GM19467 (cell line): ENCODE measurements around the gene SPATA33.
"Not testable (repeated sequence)": the region's sequence is repeated elsewhere in the genome, so short reads cannot be mapped to it uniquely, and the experiment has no call there.

ENCODE experiments used
- ATAC-seq: cut with Tn5 transposase; IDR thresholded peaks from one replicate; pipeline ENCODE4 v1.9.1; 2021; ENCODE audit warnings: mild to moderate bottlenecking, moderate library complexity; ENCODE audit not compliant: unreplicated experiment

Gene SPATA33

DNA sequence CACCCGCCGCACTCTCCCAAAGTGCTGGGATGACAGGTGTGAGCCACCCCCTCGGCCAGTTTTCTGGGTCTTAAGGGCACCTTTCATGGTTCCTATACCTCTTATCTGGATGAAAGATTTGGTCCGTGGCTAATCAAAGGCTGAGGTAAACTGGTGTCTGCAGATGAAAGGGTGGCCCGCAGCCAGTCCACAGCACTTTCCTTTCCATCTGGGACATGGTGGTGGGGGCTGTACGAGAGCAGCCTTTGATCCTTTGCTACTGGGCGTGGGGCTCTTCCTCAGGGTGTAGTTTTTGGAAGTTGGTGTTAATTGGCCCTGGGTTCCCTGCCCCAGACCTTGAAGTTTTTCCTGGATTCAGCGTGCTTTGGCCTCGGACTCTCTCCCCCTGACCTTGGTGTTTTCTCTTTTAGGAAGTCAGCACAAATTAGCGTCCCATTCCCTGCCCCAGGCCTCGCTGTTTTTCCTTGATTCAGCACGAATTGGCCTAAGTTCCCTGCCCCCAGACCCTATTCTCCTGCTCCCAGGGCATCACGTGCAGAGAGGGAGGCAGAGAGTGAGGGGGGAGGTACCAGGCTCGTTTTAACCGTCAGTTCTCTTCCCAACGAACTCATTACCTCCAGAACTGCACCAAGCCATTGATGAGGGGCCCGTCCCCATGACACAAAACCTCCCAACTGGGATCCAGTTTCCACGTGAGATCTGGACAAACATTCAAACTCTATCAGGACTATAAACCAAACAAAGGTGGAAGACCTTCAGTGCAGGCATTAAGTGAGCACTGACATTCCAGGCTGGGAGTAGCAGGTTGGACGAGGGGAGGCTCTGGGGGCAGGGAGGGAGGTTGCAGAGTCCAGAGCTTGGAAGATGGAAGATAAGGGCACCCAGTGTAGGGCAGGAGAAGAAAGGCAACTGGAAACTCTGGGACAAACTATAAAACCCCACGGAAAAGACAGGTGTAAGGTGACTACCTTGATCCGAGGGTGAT, 32.6 kb upstream of the SPATA33 start:
- ATAC-seq: no peak

DNA sequence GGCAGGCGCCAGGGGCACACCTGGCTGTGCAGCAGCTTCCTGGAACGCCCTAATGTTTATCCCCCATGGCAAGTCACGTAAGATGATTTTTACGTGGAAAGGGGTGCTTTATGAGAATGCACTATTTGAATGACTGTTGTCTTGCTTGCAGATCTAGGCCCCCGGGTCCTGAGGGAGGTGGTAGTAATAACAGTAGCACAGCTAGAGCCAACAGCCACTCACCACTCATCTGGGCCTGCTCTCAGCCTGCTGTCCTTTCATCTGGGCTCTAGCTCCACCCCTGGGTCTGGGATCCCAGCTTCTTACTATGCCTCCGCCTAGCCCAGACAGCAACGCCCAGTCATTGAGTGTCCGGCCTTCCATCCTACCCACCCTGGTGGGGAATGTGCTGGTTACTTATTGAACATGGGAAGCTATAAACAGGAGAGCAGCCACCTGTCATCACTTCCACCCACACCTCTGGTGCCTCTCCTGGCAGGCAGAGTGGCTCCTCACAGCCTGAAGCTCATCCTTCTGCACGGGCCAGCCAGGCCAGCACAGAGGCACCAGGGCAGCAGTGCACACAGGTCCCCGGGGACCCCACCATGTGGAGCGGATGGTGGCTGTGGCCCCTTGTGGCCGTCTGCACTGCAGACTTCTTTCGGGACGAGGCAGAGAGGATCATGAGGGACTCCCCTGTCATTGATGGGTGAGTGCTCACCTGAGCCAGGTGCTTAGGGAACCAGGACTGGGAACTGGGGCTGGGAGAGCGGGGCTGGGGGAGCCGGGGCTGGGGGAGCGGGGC, 27.6 kb upstream of the SPATA33 start:
- ATAC-seq: no peak

DNA sequence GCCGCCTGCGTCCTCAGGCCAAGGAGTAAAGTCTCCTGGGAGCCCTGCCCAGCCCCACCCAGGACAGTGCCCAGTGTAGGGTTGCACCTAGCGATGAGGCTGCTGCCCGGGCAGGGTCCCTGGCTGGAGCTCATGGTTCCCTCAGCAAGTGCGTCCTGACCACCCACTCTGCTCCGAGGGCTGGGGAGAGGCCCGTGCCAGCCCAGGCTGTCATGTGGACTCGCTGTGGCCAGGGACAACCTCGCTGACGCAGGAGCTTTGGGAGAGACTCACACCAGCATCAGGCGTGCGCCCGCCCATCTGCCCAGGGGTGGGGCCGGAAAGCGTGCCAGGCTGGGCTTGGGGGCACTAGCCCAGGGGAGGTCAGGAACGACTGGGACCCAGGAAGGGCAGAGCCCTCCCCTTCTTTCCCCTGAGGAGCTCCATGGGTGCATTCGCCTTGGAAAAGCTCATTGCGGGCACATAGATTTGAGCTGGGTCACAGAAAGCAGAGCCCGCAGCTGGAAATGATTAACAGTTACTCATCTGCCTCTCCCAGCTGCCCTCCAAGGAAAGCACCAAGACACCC, 24.5 kb upstream of the SPATA33 start:
- ATAC-seq: no peak

DNA sequence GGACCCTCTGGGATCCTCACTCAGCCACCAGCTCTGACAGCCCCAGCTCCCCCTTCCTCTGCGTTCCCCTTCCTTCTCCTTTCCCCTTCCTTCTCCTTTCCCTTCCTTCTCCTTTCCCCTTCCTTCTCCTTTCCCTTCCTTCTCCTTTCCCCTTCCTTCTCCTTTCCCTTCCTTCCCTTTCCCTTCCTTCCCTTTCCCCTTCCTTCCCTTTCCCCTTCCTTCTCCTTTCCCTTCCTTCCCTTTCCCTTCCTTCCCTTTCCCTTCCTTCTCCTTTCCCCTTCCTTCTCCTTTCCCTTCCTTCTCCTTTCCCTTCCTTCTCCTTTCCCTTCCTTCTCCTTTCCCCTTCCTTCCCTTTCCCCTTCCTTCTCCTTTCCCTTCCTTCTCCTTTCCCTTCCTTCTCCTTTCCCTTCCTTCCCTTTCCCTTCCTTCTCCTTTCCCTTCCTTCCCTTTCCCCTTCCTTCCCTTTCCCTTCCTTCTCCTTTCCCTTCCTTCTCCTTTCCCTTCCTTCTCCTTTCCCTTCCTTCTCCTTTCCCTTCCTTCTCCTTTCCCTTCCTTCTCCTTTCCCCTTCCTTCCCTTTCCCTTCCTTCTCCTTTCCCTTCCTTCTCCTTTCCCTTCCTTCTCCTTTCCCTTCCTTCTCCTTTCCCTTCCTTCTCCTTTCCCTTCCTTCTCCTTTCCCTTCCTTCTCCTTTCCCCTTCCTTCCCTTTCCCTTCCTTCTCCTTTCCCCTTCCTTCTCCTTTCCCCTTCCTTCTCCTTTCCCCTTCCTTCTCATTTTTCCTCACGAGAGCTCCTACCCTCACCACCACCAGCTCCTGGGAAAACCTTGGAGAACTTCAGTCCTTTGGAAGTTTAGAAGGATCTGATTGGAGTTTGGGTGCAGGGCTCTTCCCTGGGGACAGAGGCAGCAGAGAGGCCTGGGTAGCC, 22.9 kb upstream of the SPATA33 start:
- ATAC-seq: not testable (repeated sequence)

DNA sequence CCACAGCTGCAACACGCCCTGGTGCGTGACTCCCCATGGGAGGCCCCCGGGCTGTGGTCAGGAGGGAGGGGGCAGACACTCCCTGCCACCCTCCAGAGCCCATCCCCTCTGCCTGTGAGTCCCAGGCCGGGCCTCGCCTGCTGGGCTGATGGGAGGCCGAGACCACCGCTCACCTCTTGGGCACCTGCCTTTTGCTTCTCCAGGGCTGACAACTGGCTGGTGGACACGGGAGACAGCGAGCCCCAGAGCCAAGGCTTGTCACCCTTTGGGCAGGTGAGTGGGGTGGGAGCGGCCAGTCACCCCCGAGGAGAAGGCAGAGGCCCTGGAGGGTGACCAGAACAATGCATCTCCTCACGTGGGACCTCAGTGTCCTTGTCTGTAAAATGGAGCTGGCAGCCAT, 21.0 kb upstream of the SPATA33 start:
- ATAC-seq: no peak

DNA sequence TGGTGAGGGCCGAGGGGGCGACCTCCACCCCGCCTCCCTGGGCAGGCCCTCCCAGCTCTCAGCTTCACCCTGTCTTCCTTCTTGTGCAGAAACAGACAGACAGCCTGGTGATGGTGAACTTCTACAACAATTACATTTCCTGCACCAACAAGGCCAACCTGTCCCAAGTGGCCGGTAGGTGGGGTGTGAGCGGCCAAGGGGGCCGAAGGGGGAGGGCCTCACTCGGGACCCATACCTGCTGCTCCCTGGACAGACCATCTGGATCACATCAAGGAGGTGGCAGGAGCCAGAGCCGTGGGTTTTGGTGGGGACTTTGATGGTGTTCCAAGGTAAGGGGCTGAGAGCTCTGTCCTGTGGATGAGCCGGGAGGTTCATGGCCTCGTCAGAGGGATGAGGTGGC, 20.3 kb upstream of the SPATA33 start:
- ATAC-seq: no peak

DNA sequence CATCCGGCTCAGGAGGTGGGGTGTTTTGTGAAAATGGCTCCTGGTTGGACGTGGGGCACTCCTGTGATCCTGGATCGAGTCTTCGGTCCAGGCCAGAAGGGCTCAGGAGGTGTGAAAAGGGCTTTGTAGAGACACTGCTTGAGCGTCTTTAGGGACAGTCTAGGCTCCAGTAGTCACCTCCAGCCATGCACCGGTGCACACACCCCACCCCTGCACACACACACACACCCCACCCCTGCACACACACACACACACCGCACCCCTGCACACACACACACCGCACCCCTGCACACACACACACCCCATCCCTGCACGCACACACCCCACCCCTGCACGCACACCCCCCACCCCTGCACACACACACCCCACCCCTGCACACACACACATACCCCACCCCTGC, 19.2 kb upstream of the SPATA33 start:
- no peak for ATAC-seq

DNA sequence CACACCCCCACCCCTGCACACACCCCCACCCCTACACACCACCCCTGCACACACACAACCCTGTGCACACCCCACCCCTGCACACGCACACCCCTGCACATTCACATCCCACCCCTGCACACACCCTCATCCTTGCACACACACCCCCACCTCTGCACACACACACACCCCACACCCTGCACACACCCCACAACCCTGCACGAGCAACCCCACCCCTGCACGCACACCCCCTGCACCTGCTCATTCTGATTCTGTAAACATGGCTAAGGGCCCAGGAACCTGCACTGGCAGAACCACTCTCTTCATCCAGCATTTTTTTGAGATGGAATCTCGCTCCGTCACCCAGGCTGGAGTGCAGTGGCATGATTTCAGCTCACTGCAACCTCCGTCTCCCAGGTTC, 18.3 kb upstream of the SPATA33 start:
- no peak for ATAC-seq

DNA sequence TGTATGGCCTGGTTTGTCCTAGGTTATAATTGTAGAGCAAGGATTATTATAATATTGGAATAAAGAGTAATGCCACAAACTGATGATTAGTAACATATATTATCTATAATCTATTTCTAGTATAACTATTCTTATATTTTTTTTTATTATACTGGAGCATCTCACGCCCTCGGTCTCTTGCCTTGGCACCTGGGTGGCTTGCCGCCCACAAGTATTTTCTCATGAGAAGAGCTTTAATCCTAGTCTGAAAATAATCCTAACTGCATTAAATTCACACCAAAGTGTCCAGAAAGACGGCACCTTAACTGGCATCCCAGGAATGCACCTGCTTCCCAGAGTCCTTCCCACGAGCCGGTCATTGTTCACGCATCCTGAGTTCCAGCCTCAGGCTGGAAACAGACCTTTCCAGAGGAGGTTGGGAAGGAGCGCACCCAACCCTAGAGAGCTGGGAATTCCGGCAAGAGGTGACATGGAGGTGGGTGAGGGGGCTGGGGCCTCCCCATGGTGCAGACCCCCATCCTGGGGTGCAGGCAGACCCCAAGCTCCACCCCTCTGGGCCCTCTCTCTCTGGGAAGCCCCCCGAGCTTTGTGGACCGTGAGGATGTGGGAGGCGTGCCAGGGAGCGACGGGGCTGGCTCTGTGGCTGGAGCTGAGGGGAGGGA, 16.0 kb upstream of the SPATA33 start:
- ATAC-seq: no peak

DNA sequence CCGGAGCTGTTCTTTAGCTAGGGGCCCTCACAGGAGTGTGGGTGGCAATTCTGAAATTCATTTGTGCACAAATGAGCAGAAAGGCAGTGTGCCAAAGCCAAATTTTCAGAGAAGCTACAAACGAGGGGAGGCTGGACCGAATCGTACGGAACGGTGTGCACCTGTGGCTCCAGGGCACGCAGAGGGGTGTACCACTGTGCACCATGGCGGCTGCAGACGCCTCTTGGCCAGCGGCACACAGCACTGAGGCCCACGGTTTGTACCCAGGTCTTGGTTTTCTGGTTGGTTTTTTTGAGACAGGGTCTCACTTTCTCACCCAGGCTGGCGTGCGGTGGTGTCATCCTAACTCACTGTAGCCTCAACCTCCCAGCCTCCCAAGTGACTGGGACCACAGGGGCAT, 15.1 kb upstream of the SPATA33 start:
- no peak for ATAC-seq

DNA sequence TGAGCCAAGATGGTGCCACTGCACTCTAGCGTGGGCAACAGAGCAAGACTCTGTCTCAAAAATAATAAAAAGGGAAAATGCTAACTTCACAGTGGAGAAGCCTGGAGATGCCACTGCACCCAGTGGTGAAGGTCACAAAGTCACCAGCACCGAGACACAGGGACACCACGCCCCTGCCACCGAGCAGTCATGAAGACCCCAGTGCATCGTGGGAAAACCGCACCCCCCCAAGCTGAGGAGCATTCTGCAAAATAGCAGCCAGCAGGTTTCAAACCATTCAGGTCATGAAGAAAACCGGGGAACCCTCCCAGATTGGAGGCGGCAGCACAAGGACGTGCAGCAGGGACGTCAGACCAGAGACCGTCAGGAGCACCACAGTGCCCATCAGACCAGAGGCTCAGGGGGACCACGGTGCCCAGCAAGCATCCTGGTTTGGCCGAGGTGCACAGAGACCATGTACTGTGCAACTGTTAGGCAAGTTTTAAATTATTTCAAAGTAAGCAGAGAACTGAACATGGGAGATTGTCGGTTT, 13.8 kb upstream of the SPATA33 start:
- no peak for ATAC-seq

DNA sequence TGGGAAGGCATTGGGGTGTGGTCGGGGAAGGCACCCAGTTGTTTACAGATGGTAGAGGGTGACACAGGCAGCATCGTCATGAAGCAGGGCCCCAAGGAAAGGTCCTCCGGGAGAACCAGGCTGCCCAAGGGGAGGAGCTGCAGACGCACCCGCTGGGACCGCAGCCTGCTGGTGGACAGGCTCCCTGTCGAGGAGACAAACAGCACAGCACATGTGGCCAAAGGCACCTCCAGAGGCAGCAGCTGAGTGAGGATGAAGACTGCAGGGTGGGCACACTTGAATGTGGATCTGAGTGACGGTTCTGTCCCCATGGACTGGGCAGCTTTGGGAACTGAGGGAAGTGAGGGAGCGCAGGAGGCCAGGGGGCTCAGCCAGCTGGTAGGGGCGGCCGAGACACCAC, 12.5 kb upstream of the SPATA33 start:
- ATAC-seq: no peak

DNA sequence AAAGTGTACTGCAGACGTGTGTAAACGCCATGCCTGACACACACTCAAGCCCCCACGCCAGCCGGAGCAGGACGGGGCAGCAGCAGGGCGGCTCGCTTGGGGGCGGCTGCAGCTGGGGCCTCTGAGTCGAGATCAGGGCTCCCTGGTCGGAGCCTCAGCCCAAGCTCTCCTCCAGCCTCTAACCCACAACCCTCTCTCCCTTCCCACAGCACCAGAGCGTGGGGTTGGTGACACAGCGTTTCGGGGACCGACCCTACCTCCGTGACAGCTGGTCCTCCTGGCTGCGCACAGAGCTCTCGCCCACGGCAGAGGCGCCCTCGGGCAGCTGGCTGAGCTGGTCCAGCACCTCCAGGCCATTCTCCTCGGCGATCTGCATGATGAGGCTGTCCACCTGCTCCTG, 11.4 kb upstream of the SPATA33 start:
- no peak for ATAC-seq

DNA sequence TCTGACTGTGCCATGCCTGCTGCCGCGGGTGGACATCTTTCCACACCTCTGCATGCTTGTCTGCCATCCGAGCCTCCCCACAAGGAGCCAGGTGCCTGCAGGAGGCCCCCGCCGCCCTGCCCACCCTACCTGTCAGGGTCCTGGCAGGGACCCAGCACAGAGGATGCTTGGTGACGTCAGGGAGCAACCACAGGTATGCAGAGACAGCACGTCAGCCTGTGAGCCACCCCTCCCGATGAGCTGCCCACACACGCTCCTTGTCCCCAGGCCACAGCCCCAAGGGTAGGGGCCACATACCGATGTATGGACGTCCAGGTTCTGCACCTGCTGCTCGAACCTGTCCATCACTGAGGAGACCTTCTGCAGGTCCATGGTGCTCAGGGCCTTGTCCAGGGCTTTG, 10.7 kb upstream of the SPATA33 start:
- ATAC-seq: no peak

DNA sequence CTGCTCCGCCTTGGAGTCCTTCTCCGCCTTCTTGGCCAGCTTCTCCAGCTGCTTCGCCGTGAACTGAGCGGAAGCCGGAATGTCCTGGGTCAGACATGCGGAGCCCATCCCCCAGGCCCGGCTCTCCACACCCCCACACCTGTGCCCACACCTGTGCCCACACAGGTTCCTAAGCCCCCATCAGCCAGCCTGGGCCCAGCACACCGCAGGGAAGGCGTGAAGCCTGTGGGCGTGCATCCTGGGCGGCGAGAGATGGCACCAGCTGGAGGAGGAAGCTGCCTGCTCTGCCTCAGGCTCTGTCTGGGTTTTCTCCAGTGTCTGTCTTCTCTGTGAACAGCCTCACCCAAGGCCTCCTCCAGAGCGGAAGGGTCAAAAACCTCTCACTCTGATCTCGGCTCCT, 6.1 kb upstream of the SPATA33 start:
- no peak for ATAC-seq

DNA sequence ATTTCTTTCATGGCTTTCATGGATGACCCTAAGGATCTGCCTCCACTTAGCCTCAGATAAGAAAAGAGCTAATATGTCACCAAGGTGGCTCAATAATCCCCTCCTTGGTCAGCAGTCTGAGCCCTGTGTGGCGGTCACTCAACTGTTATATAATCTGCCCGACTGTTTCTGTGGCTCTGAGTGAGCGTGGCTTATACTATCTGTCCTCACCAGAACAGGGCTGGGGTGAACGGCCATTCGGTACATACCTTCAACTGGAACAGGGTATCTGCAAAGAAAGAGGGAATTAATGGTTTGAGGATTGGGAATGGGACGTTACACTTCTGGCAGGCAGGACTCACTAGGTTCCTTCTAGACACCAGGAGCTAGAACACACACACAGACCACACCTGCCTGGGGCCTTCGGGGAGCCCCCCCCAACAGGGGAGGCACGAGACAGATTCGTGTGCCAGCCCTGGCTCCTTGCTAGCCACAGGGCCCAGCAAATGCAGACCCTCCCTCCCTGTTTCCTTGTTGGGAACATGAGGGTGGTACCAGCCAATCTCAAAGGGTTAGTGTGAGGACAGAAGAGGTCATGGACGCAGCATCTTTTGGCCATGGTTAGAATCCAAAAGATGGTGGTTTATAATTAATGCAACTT, 3.9 kb upstream of the SPATA33 start:
- ATAC-seq: no peak

DNA sequence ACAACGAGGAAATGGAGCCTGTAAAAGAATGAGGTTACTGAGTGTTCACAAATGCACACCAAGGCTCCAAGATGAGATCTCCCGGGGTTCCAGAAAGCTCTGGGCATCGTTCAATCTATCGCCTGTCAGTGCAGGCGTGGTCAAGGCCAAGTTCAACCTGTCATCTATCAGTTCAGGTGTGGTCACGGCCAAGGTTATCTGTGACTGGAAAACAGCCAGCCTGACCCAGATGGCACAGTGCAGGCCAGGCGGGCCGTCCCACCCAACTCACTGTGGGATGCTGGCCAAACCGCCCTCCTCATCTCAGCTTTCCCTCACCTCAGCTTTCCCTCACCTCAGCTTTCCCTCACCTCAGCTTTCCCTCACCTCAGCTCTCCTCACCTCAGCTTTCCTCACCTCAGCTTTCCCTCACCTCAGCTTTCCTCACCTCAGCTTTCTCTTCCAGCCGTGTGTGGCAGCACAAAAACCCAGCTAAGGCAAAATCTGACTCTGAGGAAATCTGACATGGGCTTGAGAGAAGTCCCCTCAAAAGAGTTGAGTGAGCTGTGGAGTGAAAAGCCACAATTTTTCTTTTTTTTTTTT, 2.5 kb upstream of the SPATA33 start:
- no peak for ATAC-seq

DNA sequence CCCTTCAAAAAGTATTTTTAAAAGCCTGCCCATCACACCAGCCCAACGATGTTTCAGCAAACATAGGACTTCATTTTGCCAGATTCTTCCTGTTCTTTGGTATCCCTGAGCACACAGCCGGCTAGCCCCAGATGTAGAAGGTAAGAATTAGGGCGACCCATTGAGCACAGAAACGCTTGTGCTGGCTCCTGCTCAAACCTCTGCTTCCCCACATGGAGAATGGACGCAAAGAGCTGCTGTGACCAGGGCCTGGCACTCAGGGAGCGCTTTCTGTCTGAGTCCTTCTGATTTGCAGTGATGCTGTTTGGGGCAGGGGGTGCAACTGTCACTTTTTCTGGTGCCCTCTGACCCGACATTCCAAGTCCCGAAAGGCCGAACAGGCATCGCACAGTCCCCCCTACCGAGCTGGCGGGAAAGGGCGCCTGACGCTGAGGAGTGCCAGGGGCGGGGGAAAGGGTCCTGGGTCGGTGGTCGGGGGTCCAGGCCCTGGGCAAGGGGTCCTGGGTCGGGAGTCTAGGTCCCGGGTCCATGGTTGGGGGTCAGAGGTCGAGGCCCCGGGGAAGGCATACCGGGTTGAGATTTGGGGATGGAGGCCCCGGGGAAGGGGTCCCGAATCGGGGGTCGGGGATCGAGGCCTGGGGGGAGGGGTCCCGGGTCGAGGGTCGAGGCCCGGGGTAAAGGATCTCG, 1.1 kb upstream of the SPATA33 start:
- ATAC-seq: no peak
